CD4-positive, alpha-beta T cell treated with Interleukin-10 for 1 hour (primary cell): ENCODE results near the gene RNFT2.
A peak's percentile ranks its signal among the peaks of the same experiment; 100 is the strongest.

ENCODE experiments used
- DNase-seq: peaks from one replicate; pipeline ENCODE4 v3.0.0-alpha.2; 2020

RNFT2 gene

GRCh38 chr12:116737774-116738657, at the start of gene RNFT2, which contains the start of gene SPRING1:
TSS of gene RNFT2 (plus strand) at chr12:116738315. CDS start at chr12:116740498, 2,183 bp downstream.
TSS of gene SPRING1 (minus strand) at chr12:116738069. CDS start at chr12:116737900, 169 bp downstream.
- DNase-seq: peak; percentile 100

- no peak for DNase-seq
Measured at GRCh38 chr12:116689521-116689920, 48.6 kb upstream of the RNFT2 start.

- DNase-seq: no peak
Measured at GRCh38 chr12:116689979-116690744, 48.0 kb upstream of the RNFT2 start.

GRCh38 chr12:116691205-116691604, 46.9 kb upstream of the RNFT2 start:
- DNase-seq: no peak

GRCh38 chr12:116691636-116692035, 46.5 kb upstream of the RNFT2 start:
- no peak for DNase-seq

GRCh38 chr12:116692605-116693004, 45.5 kb upstream of the RNFT2 start:
- no peak for DNase-seq

- no peak for DNase-seq
Measured at GRCh38 chr12:116693286-116694227, 44.6 kb upstream of the RNFT2 start.

GRCh38 chr12:116694653-116695463, 43.3 kb upstream of the RNFT2 start:
- no peak for DNase-seq

- no peak for DNase-seq
Measured at GRCh38 chr12:116695464-116695725, 42.7 kb upstream of the RNFT2 start.

GRCh38 chr12:116697305-116697704, 40.8 kb upstream of the RNFT2 start:
- DNase-seq: no peak

GRCh38 chr12:116697716-116698115, 40.4 kb upstream of the RNFT2 start:
- DNase-seq: no peak

- DNase-seq: no peak
Measured at GRCh38 chr12:116698116-116698515, 40.0 kb upstream of the RNFT2 start.

- no peak for DNase-seq
Measured at GRCh38 chr12:116698554-116699075, 39.5 kb upstream of the RNFT2 start.

GRCh38 chr12:116700066-116700465, 38.0 kb upstream of the RNFT2 start:
- no peak for DNase-seq

GRCh38 chr12:116701432-116701831, 36.7 kb upstream of the RNFT2 start:
- no peak for DNase-seq

GRCh38 chr12:116703214-116703795, 34.8 kb upstream of the RNFT2 start:
- peak; percentile 66 for DNase-seq

- DNase-seq: no peak
Measured at GRCh38 chr12:116707751-116708150, 30.4 kb upstream of the RNFT2 start.

- DNase-seq: peak; percentile 56
Measured at GRCh38 chr12:116708826-116709756, 29.0 kb upstream of the RNFT2 start.

- DNase-seq: no peak
Measured at GRCh38 chr12:116709768-116710167, 28.3 kb upstream of the RNFT2 start.
